Endometrial microvascular endothelial cells (primary cell): ENCODE results near the gene RRM2. TPM values are rescaled to one million over a fixed set of nuclear protein-coding genes. Genes with fewer than 3 reads are reported as not detected.
"Not testable (repeated sequence)": the region's sequence is repeated elsewhere in the genome, so short reads cannot be mapped to it uniquely, and the experiment has no call there.

Experiments used
- in situ Hi-C: cut with HindIII; loops from 2 replicates; pipeline ENCODE4 v1.10.0; 2017; ENCODE audit warnings: low sequenced_read_pairs, low pct_unique_long_range_greater_than_20kb; ENCODE audit errors: inconsistent ontology term
- total RNA-seq: library from RNA; depleted of rRNA; stranded (reverse); fragments of >200 nt; gene quantifications from one replicate; pipeline ENCODE4 v1.2.3, GENCODE V29; 2015; ENCODE audit errors: inconsistent ontology term

RRM2 gene
- total RNA-seq, 1 donor from 2014 or later = 134 TPM

DNA sequence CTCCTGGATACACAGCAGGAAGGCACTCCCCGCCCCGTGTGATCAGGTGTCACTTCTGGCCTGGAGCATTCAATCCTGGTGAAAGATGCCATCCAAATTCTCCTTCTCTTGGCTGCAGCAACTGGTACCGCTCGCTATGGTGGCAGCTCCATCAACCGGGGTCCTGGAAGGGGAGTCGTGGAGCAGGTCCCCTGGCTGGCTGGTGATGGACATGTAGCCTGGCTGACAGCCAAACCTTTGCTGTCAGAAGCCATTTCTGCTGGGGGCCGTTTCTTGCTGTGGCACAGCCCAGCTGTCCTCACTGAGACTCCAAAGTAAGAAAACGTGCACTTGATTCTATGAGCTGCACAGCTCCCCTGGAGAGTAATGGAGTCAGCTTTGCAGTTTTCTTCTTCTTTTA lies 35.2 kb upstream of the RRM2 start:
- in situ Hi-C loops = no loop called here

DNA sequence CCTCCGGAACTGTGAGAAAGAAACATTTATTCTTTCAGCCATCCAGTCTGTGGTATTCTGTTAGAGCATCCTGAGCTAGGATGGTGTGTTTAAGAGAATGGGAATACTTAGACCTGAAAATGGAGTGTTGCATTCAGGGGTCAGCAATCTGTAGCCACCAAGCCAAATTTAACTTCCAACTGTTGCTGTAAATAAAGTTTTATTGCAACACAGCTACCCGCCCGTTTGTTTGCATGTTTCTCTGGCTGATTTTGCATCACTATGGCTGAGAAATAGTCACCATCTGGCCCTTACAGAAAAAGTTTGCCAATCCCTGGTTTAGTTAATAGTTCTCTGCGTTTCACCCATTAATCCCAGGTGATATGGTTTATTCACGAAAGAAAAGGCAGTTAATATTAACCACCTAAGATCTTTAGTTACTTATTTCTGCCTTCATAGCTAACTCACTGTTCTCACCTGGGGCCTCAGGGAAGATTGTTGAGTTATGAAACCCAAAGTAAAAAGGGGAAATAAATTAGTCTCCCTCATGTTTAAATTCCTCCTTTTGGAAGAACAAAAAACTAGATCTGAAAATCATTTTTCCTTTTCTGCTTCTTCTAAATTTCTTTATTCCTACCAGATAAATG lies 32.9 kb upstream of the RRM2 start:
- in situ Hi-C loops = no loop called here

DNA sequence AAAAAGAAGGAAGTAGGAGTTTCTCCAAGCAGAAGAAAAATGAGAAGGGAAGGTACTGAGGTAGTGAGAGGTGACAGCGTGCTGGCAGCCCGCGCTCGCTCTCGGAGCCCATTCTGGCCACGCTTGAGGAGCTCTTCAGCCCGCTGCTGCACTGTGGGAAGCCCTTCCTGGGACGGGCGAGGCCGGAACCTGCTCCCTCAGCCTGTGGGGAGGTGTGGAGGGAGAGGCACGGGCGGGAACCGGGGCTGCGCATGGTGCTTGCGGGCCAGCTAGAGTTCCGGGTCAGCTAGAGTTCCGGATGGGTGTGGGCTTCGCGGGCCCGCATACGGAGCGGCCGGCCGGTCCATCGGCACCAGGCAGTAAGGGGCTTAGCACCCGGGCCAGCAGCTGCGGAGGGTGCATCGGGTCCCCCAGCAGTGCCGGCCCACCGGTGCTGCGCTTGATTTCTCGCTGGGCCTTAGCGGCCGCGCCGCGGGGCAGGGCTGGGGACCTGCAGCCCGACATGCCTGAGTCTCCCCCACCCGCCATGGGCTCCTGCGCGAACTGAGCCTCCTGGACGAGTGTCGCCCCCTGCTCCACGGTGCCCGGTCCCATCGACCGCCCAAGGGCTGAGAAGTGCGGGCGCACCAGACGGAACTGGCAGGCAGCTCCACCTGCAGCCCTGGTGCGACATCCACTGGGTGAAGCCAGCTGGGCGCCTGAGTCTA lies 31.2 kb upstream of the RRM2 start:
- in situ Hi-C loops = no loop called here

DNA sequence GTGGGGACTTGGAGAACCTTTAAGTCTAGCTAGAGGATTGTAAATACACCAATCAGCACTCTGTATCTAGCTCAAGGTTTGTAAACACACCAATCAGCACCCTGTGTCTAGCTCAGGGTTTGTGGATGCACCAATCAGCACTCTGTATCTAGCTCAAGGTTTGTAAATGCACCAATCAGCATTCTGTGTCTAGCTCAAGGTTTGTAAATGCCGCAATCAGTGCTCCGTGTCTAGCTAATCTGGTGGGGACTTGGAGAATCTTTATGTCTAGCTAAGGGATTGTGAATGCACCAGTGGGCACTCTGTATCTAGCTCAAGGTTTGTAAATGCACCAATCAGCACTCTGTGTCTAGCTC lies 30.7 kb upstream of the RRM2 start:
- in situ Hi-C loops = not testable (repeated sequence)

DNA sequence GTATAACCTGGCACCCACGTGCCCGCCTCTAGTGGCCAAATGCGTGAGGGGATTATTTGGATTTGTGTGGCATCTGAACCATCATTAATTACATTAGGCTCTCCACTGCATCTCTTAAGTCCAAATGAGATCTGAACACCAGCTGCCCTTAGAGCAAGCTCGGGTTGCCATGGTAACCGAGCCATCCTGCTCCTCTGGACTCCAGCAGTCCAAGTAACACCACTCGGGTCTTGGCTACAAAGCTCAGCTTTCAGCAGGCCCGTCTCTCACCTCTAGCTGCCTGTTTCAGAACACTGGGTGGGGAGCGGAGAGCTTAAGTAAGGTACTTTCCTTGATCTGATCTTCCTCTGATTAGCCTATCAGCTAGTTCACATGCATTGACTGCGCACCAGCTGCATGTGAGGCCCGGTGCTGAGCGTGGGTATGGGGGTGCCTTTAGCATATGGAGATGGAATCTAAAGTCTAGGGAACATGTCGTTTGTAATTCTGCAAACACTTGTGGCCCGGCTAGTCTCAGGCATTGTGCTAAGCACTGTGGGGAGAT lies 28.2 kb upstream of the RRM2 start:
- in situ Hi-C loops = no loop called here

DNA sequence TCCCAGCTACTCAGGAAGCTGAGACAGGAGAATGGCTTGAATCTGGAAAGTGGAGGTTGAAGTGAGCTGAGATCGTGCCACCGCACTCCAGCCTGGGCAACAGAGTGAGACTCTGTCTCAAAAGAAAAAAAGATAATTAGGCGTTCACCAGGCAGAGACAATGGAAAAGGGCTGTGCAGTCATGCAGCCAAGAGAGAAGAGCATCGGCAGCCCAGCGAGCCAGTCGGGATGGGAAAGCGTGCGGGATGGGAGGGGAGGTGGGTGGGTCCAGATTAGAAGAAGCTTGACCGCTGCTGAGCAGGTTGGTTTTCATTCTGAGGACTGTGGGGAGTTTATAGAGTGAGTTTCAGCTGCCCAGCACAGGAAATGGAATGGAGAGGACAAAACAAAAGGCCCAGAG lies 27.4 kb upstream of the RRM2 start:
- in situ Hi-C loops = no loop called here

DNA sequence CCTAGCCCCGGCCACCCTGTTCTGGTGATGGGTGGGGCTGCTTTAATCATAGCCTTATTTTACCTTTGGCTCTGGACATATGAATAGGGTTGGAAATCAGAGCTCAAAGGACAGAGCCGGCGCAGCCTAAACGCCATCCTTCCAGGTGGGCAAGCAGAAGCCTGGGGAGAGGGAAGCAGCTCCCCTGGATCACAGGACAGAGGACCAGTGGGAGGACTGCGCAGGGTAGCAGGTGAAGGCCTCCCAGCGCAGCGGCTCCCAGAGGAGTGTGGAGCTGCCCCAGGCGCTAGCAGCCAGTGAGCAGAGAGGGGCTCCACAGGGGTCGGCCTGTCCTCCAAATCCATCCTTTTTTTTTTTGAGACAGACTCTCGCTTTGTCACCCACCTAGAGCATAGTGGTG lies 25.9 kb upstream of the RRM2 start:
- in situ Hi-C loops = no loop called here

DNA sequence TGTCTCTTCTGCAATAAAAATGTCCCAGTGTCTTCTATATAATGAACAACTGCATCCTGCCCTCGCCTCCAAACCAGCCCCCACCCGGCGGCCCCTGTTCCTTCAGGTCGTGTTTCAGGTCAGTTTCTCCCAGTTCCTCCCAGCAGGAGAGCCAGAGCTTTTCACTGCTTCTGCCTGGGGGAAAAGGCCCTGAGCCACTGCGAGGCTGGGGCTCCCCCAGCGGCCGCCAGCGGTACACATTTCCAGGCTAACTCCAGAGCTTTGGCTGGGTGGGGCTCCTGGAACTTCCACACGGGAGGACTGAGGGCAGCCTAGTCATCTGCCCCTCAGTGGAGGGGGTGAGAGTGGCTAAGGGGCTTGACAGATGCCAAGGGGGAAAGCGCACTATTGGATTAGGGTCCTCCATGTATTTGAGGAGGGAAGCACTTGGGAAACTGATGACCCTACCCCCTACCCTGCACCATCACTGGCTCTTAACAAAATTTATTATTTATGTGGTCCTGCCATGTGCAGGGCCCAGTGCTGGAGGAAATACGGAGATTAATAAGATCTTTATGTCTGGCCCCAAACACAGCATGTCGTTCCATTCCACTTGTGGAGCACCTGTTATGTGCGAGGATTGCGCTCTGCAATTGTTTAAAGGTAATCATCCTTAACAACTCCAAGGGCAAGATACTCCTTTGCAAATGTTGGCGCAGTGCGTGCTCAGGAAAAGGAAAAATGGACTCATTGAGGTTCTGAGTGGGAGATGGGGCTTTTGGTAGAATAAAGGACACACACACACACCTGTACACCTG lies 25.0 kb upstream of the RRM2 start:
- in situ Hi-C loops = no loop called here

DNA sequence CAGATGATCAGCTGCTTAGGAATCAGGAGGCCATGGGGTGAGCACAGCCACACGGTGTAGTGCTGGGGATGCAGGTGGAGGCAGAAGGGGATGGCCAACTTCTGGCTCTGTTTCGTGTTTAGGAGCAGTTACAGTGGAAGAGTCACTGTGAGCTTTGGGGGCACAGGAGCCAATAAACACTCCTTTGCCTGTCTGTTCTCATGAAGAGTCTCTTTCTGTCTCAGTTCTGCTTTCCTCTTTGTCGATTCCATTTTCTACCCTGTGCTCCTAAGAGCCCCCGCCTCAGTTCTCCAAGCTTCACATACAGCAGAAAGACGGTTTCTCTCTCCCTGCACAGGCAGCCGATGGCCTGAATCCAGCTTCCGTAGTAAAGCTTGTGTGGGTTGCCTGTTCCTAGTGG lies 21.0 kb upstream of the RRM2 start:
- in situ Hi-C loops = loop anchor here (25.0 kb wide), 2 partner anchors 139 to 336 kb away; partner anchors contain the start of genes GRHL1 and ODC1

DNA sequence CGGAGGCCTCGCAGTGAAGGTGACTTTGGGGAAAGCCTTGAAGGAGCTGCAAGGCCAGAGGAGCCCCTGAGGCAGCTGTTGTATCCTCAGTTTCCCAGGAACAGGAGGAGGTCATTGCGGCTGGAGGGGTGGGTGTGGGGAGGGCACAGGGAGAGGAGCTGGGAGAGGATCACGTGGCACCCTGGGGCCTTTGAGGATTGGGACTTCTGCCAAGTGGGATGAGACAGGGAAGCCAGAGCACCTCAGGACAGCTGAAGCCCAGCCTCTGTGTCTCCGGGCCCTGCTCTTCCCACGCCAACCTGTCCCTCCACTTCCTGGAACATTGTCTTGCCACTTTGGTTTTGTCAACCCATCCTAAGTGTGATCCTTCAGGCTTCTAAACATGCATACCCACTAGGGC lies 19.4 kb upstream of the RRM2 start:
- in situ Hi-C loops = loop anchor here (25.0 kb wide), 2 partner anchors 141 to 334 kb away; partner anchors contain the start of genes GRHL1 and ODC1

DNA sequence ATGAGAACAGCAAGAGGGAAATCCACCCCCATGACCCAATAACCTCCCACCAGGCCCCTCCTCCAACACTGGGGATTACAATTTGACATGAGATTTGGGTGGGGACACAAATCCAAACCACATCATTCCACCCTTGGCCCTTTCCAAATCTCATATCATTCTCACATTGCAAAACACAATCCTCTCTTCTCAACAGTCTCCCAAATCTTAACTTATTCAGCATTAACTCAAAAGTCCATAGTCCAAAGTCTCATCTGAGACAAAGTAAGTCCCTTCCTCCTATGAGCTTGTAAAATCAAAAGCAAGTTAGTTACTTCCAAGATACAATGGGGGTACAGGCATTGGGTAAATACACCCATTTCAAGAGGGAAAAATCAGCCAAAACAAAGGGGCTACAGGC lies 17.6 kb upstream of the RRM2 start:
- in situ Hi-C loops = loop anchor here (25.0 kb wide), 2 partner anchors 143 to 332 kb away; partner anchors contain the start of genes GRHL1 and ODC1

DNA sequence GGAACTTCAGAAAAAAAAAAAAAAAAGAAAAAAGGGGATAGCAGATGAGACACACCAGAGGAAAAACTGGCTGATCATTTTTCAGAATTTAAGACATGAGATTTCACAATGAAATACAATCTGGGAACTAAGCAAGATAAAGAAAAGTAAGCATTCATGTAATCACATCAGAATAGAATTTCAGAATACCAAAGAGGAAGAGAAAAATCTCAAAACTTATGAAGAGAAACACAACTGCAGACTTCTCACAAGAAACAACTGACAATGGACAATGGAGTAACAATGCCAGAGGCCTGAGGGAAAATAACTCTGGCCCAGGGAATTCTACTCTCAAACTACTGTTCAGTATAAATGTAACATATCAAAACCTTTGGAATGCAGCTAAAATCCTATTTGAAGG lies 13.2 kb upstream of the RRM2 start:
- in situ Hi-C loops = loop anchor here (25.0 kb wide), 2 partner anchors 147 to 328 kb away; partner anchors contain the start of genes GRHL1 and ODC1

DNA sequence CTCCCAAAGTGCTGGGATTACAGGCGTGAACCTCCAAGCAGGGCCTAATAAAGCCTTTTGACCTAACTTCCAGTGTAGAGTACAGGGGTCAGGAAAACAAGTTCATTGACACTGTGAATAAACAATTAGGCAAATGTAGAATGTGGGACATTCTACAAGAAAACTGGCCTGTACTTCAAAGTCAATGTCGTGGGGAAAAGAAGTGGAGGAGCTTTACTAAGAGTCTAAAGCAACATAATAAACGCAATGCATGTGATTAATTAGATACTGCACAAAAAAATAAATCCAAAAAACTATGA lies 3.6 kb upstream of the RRM2 start:
- in situ Hi-C loops = loop anchor here (25.0 kb wide), 2 partner anchors 157 to 318 kb away; partner anchors contain the start of genes GRHL1 and ODC1

DNA sequence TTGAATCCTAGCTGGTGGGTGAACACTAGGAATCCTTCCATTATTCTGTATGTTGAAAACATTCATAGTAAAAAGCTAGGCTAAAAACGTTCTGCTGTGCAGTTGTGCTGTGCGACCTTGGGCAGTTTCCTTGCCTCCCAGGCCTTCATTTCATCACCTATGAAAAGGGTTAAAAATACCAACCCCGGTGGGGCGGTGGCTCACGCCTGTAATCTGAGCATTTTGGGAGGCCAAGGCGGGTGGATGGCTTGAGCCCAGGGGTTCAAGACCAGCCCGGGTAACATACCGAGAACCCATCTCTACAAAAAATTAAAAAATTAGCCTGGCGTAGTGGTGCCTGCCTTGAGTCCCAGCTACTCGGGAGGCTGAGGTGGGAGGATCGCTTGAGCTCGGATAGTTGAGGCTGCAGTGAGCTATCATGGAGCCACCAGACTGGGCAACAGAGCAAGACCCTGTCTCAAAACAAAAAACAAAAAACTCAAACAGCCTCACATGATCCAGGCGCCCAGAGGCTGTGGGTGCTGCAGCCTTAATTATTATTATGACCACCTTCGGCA lies 2.9 kb upstream of the RRM2 start:
- in situ Hi-C loops = loop anchor here (25.0 kb wide), 2 partner anchors 157 to 318 kb away; partner anchors contain the start of genes GRHL1 and ODC1

DNA sequence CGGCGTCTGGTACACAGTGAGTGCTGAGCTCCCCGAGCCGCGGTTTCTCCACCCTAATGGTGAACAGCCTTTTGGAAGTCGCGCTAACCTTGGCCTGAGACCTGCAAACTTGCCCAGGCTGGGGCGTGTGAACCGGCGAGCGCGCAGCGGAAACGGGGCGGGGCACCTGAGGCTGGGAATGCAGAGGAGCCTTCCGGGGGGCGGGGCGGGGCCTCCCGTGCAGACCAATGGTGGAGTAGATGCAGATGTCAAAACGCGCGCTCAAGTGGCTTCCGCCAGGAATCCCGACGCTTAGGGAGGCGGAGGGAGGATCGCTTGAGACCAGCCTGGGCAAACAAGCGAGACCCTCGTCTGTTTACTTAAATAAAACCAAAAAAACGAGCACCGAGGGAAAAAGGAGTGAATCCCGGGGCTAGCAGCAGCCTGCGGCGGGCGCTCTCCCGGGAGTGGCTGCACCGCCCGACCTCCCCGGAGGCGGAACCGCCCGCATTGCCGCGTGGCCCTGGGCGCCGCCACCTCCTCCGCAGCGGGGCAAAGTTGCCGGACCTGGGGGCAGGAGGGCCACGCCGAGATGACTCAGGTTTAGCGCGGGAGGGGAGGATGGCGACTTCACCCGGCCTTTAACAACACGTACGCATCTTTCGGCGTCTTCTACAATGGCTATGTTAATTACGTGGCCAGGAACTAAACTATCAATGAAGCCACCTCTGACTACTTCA lies 2.2 kb upstream of the RRM2 start:
- in situ Hi-C loops = loop anchor here (25.0 kb wide), 2 partner anchors 158 to 317 kb away; partner anchors contain the start of genes GRHL1 and ODC1

DNA sequence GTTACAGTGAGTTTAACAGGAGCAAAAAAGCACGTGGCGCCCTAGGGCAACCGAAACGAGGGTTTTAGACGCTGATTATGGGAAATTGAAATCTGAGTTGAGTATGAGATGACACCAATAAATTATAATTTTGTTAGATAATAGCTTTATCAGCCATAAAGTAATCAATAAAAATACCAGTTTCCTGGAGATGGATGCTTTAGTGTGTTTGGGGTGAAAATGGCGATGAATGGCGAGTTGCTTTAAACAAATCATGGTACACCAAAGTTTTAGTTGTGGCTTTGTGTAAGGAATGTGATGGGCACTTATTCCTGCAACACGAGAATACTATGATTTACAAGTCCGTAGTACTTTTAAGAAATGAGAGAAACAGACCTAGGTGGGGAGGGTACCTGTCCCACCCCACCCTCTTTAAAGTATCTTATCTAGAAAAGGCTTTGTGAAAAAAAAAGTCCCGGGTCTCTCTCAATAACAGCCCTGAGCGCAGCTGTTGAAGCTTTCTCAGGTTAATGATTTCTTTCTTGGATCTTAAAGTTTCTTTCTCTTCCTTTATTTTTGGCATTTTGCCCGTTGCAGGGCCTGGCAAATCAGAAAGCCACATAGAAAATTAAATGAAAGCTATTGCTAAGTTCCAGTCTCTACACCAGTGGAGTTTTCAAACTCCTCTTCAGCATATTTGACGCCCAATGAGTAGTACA lies 1.5 kb upstream of the RRM2 start:
- in situ Hi-C loops = loop anchor here (25.0 kb wide), 2 partner anchors 159 to 316 kb away; partner anchors contain the start of genes GRHL1 and ODC1

DNA sequence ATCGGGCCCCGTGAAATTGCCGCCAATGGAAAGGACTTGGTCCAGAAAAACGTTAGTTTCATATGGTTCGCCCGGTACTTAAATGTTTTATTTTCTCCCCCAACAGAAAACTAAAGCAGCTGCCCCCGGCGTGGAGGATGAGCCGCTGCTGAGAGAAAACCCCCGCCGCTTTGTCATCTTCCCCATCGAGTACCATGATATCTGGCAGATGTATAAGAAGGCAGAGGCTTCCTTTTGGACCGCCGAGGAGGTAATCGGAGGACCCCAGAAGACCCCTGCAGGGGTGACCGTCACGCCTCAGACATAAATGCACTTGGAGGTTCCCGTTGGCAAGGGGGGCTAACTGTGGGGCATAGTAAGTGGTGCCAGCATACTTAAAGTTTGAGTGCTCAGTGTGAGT lies 742 bp downstream of the RRM2 start:
- in situ Hi-C loops = loop anchor here (25.0 kb wide), 2 partner anchors 161 to 314 kb away; partner anchors contain the start of genes GRHL1 and ODC1
